ENCODE results near the gene PLAAT3.
"Not testable (repeated sequence)": the region's sequence is repeated elsewhere in the genome, so short reads cannot be mapped to it uniquely, and the experiment has no call there.

The PLAAT3 gene

GRCh38 chr11:63608353-63609345 lies 5.6 kb downstream of the PLAAT3 start:
- DNase-seq, result no peak

GRCh38 chr11:63603180-63603518 lies 11.1 kb downstream of the PLAAT3 start:
- no peak for DNase-seq

- not testable (repeated sequence) for DNase-seq
Measured at GRCh38 chr11:63602290-63603179, 11.7 kb downstream of the PLAAT3 start.

GRCh38 chr11:63599211-63600122 lies 14.8 kb downstream of the PLAAT3 start:
- DNase-seq, result no peak

- DNase-seq, result no peak
Measured at GRCh38 chr11:63598556-63598955, 15.7 kb downstream of the PLAAT3 start.

GRCh38 chr11:63595296-63595695 lies 18.9 kb downstream of the PLAAT3 start:
- DNase-seq, result no peak

- DNase-seq, result peak in 1 of 2 experiments; percentile 52
Measured at GRCh38 chr11:63592975-63593395, 21.2 kb downstream of the PLAAT3 start.

GRCh38 chr11:63590024-63590788 lies 24.0 kb downstream of the PLAAT3 start:
- no peak for DNase-seq

GRCh38 chr11:63589000-63589399 lies 25.2 kb downstream of the PLAAT3 start:
- DNase-seq, result no peak

GRCh38 chr11:63586451-63587166 lies 27.6 kb downstream of the PLAAT3 start:
- no peak for DNase-seq

- peak; percentile 54 to 59 for DNase-seq
Measured at GRCh38 chr11:63583357-63583677, 30.9 kb downstream of the PLAAT3 start.

GRCh38 chr11:63581224-63581623 lies 33.0 kb downstream of the PLAAT3 start:
- not testable (repeated sequence) for DNase-seq

- not testable (repeated sequence) for DNase-seq
Measured at GRCh38 chr11:63578882-63579281, 35.4 kb downstream of the PLAAT3 start.

GRCh38 chr11:63574856-63575602 lies 39.2 kb downstream of the PLAAT3 start:
- DNase-seq, result no peak

- DNase-seq, result no peak
Measured at GRCh38 chr11:63573881-63574855, 40.1 kb downstream of the PLAAT3 start.

GRCh38 chr11:63572026-63572688 lies 42.1 kb downstream of the PLAAT3 start:
- no peak for DNase-seq

- DNase-seq, result no peak
Measured at GRCh38 chr11:63569570-63569969, 44.7 kb downstream of the PLAAT3 start.

- DNase-seq, result peak; percentile 59
Measured at GRCh38 chr11:63567044-63567840, 47.0 kb downstream of the PLAAT3 start.
